SU-DHL-6 (cell line): ENCODE data around the gene HRH2.

Experiments used
- EZH2phosphoT487 ChIP-seq: fragments of 200-600 bp; sonication (generic), shearing (Covaris generic); conservative IDR thresholded peaks from 2 replicates; pipeline ENCODE4 v1.6.1; 2018; ENCODE audit warnings: mild to moderate bottlenecking, antibody characterized with exemption, low read length, moderate library complexity, mixed read lengths
- TF ChIP-seq, protein P1 (sequence below): fragments of 200-600 bp; sonication (generic); IDR thresholded peaks from one replicate; pipeline ENCODE4 v1.5.1; 2017; ENCODE audit warnings: antibody characterized with exemption, mild to moderate bottlenecking, low read length, moderate library complexity; ENCODE audit not compliant: insufficient read depth, poor library complexity, severe bottlenecking

DNA sequence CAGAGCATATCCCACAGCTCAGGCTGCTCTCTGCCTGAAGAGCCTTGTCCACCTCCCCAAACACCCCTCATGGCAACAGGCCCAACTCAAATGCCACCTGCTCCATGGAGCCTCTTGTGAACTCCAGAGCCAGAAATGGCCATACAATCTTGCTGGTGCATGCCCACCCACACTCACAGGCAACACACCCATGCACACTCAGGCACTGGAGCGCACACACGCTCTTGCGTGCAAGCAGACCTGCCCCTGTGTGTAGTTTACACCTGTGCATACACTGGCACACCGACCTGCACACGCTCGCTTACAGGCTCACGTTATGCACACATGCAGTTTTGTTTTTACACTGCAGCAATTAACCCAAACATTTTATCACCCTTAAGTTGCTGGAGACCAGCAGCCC lies 40.0 kb downstream of the HRH2 start:
- TF ChIP-seq, protein P1, sequence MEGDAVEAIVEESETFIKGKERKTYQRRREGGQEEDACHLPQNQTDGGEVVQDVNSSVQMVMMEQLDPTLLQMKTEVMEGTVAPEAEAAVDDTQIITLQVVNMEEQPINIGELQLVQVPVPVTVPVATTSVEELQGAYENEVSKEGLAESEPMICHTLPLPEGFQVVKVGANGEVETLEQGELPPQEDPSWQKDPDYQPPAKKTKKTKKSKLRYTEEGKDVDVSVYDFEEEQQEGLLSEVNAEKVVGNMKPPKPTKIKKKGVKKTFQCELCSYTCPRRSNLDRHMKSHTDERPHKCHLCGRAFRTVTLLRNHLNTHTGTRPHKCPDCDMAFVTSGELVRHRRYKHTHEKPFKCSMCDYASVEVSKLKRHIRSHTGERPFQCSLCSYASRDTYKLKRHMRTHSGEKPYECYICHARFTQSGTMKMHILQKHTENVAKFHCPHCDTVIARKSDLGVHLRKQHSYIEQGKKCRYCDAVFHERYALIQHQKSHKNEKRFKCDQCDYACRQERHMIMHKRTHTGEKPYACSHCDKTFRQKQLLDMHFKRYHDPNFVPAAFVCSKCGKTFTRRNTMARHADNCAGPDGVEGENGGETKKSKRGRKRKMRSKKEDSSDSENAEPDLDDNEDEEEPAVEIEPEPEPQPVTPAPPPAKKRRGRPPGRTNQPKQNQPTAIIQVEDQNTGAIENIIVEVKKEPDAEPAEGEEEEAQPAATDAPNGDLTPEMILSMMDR: no peak
- no peak for TF ChIP-seq EZH2phosphoT487
